ENCODE data around the gene P2RY8.
"Not testable (repeated sequence)": the region's sequence is repeated elsewhere in the genome, so short reads cannot be mapped to it uniquely, and the experiment has no call there.

Gene P2RY8

GRCh38 chrX:1524874-1525582 lies 12.0 kb downstream of the P2RY8 start:
- CTCF ChIA-PET, result no interaction called here
- no peak for DNase-seq (ENCODE audit: extremely low spot score)
- TF ChIP-seq CTCF (IDR thresholded peaks at IDR 0.05; ENCODE audit: control extremely low read depth, extremely low read depth, low read depth, missing control alignments), result no peak
- POLR2A ChIA-PET, result no interaction called here

GRCh38 chrX:1522905-1523304 lies 14.1 kb downstream of the P2RY8 start:
- CTCF ChIA-PET; POLR2A ChIA-PET; DNase-seq (ENCODE audit: extremely low spot score): not testable (repeated sequence)

- TF ChIP-seq CTCF (IDR thresholded peaks at IDR 0.05; ENCODE audit: control extremely low read depth, extremely low read depth, low read depth, missing control alignments), result no peak
- CTCF ChIA-PET, result no interaction called here
- DNase-seq (ENCODE audit: extremely low spot score), result peak; percentile 85
- POLR2A ChIA-PET, result no interaction called here
Measured at GRCh38 chrX:1521459-1521956, 15.5 kb downstream of the P2RY8 start.

GRCh38 chrX:1520350-1520749 lies 16.6 kb downstream of the P2RY8 start:
- POLR2A ChIA-PET, result no interaction called here
- DNase-seq (ENCODE audit: extremely low spot score), result no peak
- CTCF ChIA-PET, result no interaction called here

GRCh38 chrX:1519022-1519497 lies 17.9 kb downstream of the P2RY8 start:
- CTCF ChIA-PET, result no interaction called here
- no peak for DNase-seq (ENCODE audit: extremely low spot score)
- POLR2A ChIA-PET, result no interaction called here
- no peak for TF ChIP-seq CTCF (IDR thresholded peaks at IDR 0.05; ENCODE audit: control extremely low read depth, extremely low read depth, low read depth, missing control alignments)

More at GRCh38 chrX:1520350-1520749, 16.6 kb downstream of the P2RY8 start:
- TF ChIP-seq CTCF (IDR thresholded peaks at IDR 0.05; ENCODE audit: control extremely low read depth, extremely low read depth, low read depth, missing control alignments), result no peak

GRCh38 chrX:1518512-1518911 lies 18.5 kb downstream of the P2RY8 start:
- ChIA-PET POLR2A (no interaction called here), CTCF (no interaction called here)
- DNase-seq (ENCODE audit: extremely low spot score), result no peak

More at GRCh38 chrX:1518512-1518911, 18.5 kb downstream of the P2RY8 start:
- no peak for TF ChIP-seq CTCF (IDR thresholded peaks at IDR 0.05; ENCODE audit: control extremely low read depth, extremely low read depth, low read depth, missing control alignments)

All from GM10248 (cell line).